ENCODE data around the gene KANK2.

GRCh38 chr19:11199517-11199916, 2.2 kb upstream of the KANK2 start:
- TF ChIP-seq CTCF (IDR thresholded peaks at IDR 0.05) = no peak
- no peak for TF ChIP-seq POLR2A (IDR thresholded peaks at IDR 0.05)

Data from uterus (tissue), 2 donors.